Activated CD4-positive, alpha-beta T cell treated with anti-CD3 and anti-CD28 coated beads for 1 hour (primary cell): ENCODE results near the gene RAD21L1.

ENCODE experiments used
- DNase-seq: peaks from one replicate; pipeline ENCODE4 v3.0.0-alpha.2; 2020

Gene RAD21L1

DNA sequence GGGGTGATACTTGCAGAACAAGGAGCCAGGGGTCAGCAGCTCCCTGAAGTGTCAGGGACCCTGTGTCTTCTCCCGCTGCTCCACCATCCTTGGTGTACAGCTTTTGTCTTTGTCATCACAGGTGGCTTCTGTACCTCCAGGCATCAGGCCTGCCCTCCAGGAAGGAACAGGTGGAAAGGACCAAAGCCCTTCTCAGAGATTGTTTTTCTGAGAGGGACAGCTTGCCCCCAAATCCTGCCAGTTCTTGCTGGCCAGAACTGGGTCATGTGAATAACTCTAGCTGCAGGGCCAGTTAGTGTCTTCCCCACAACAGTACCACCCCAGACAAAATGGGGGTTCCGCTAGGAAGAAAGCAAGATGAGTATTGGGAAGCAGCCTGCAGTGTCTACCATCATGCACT is 71.6 kb downstream of the RAD21L1 start:
- DNase-seq: no peak

DNA sequence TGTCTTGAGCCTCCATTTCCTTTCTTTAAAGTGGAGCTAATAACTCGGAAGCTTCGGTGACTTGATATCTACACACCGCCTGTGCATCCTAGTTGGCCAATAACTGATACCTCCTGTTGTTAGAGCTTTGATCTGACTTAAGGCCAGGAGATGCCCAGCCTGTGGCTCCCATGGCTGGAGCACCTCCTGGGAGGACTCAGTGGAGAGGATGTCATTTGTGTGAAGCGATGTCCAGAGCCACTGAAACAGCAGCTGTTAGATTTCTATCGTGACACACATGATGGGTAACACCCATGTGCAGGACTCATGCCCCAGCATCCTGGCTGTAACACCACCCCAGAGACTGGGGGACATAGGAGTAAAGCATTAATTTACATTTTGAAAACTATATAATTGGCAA is 72.3 kb downstream of the RAD21L1 start:
- no peak for DNase-seq

DNA sequence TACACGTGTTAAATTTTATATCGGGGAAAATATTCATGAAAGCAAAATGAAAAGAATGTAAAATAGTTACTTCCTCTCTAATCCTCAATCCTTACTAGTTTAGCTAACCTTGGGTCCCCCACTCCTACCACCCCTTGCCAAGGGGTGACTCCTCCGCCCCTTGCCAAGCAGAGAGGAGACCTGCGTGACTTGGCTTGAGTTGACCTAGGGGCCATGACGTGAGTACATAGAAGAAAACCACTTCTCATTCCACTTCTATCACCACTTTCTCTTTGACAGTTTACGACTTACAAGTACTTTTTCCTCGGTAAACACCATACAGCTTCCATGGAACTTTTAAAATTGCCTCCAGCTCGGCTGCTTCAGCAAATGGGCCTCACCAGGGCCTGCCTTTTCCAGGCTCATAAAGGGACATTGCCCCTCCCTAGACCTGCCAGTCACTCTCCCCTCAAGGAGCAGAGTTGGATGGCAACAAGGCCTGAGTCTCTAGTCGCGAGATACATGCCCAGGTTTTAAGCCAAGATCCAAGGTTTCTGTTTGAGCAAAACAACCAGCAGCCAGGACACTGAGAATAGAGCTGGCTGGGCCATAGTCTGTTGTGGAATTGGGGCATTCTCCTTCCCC is 73.2 kb downstream of the RAD21L1 start:
- no peak for DNase-seq

DNA sequence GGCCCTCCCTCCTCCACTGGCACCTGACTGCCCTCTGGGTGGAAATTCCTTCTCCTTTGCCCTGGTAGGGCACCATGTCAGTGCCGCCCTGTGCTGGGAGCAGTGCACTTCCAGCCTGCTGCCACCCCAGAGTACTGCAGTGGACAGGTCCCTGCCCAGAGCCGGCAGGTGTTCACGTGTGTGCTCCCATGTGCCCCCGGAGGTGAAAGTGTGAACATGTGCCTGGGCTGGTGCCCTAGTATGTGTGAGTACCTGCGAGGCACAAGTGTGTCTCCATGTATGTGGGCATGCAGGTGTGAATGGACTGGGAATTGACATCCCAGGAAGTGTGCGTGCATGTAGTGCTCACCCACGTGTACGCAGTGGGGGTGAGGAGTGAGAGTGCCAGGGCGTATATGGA is 73.7 kb downstream of the RAD21L1 start:
- DNase-seq: no peak

DNA sequence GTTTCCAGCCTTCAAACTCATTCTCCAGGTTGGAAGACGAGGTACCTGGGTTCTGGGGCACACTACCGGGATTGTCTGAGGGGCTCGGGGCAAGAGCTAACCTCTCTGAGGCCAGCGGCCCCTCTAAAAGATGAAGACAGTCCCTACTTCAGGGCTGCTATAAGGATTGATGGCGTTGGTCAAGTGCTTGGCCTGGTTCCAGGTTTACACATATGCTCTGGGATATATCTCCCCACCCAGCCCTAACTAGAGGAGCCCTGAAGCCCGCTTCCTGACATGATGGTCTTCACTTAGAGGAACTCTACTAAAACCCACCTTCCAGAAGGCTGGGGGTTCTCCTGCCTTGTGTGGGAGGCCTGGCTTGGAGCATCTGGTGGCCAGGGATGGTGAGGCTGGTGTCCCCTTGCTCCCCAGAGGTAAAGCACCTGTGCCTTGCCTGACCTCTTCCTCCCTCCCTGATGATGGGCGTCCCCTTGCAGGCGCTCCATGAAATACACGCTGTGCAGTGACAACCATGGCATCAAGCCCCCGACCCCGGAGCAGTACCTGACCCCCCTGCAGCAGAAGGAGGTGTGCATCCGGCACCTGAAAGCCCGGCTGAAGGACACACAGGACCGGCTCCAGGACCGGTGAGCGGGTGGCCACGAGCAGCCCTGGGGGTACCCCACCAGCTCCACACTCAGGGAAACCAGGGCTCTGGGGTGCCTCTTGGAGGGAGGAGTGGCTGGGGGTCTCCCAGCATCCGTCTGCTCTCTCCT is 74.4 kb downstream of the RAD21L1 start:
- no peak for DNase-seq

DNA sequence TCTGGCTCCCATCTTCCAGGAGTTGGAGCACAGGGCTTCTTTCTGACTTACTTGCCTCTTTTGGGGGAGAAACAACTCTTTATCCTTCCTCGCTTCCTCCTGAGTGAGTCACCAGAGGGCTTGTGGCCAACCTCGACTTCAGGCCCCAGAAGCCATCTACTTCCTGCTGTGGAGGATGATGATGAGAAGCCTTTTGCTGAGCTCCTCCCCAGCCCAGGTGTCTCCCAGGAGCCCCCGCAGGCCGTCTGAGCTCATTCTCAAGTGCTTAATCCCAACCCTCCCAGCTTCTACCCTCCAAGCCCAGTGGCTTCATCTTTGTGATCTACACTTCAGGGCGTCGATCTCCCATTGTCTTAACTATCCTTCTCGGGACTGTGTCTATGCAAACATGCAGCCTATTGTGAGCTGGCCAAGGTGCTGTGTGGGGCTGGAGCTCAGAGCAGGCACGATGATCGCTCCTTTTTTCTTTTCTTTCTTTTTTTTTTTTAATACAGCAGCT is 75.2 kb downstream of the RAD21L1 start:
- peak; percentile 46 for DNase-seq

DNA sequence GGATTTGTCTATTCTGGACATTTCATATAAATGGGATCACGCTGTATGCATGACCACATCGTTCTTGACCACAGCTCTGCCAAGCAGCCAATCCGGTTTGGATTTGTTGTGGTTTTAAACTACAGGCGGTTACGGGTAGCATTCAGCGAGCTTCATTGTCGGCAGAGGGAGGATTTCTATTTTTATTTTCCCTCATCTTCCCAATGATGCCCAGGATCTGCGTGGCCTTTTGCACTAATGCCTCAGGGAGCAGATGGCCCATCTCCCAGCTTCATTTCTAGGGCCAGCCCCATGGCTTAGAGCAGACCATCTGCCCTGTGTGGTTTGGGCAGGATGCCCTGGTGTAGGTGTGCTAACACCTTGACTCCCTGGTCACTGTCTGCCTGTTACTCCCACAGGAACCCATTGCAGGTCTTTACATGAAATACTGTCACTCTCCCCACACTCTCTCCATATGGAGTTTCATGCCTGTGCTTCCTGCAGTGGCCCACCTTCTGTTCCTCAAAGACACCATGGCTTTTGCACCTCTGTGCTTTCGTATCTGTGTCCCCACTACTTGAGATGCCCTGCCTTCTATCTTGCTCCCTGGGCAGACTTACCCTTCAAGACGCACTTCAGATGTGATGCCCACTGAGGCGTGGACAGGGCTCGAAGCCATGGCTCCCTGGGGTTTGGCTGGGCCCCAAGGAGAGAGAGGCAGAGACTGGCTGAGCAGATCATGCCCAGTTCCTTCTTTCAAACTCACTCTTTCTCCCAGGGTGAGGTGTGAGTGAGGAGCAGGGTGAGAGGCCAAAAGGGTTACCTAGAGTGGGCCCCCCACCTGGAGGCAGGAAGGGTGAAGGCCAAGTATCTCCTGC is 77.1 kb downstream of the RAD21L1 start:
- no peak for DNase-seq

DNA sequence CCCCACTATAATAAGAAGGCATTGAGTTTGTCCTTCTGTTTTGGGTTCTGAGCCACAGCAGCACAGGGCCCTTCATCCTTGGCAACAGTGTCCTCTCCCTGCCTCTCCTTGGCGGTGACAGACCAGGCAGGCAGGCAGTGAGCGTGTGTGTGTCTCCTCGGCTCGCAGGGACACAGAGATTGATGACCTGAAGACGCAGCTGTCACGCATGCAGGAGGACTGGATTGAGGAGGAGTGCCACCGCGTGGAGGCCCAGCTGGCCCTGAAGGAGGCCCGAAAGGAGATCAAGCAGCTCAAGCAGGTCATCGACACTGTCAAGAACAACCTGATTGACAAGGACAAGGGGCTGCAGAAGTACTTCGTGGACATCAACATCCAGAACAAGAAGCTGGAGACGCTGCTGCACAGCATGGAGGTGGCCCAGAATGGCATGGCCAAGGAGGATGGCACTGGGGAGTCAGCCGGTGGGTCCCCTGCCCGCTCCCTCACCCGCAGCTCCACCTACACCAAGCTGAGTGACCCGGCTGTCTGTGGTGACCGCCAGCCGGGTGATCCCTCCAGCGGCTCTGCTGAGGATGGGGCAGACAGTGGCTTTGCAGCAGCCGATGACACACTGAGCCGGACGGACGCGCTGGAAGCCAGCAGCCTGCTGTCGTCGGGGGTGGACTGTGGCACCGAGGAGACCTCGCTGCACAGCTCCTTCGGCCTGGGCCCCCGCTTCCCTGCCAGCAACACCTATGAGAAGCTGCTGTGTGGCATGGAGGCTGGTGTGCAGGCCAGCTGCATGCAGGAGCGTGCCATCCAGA is 79.1 kb downstream of the RAD21L1 start:
- DNase-seq: no peak
